ENCODE measurements around the gene CSF1R. TPM values are rescaled to one million over a fixed set of nuclear protein-coding genes. Genes with fewer than 3 reads are reported as not detected.

Gene CSF1R
- total and polyA plus RNA-seq, 2 donors (not counting 3 experiments of a cell fraction or from before 2014, with no cell fraction given) = not detected

GRCh38 chr5:150077996-150078801 lies 8.2 kb downstream of the CSF1R start:
- dilution Hi-C loops (cut with MboI; ENCODE audit: extremely low pct_ligation_motif_present, low sequenced_read_pairs) = no loop called here
- POLR2A ChIA-PET = no interaction called here
- CTCF ChIA-PET = interaction anchor here (0.9 to 1.3 kb wide), 2 partner anchors 10 to 25 kb away, joined by 3 read pairs; no protein-coding TSS in a partner anchor

More at GRCh38 chr5:150077996-150078801, 8.2 kb downstream of the CSF1R start:
- Histone ChIP-seq H3K36me3 (ENCODE audit: control insufficient read depth in 2 of 2, extremely low read depth in 1 of 2, insufficient read depth in 2 of 2, low read length in 2 of 2) (no peaks in the 10 kb centered on the region), H2AFZ (ENCODE audit: low read depth, low read length) (no peak overlapping the region), H3K4me1 (ENCODE audit: control insufficient read depth, extremely low read depth, insufficient read depth, low read length) (peaks cover 17% of the 10 kb centered on the region), H3K27ac (ENCODE audit: insufficient read depth, low read depth, low read length) (no peak overlapping the region), H4K20me1 (replicated peaks; ENCODE audit: control insufficient read depth, extremely low read depth, insufficient read depth, low read length) (no peaks in the 10 kb centered on the region), H3K9me3 (replicated peaks; ENCODE audit: control insufficient read depth, insufficient read depth, low read length) (no peaks in the 10 kb centered on the region), H3K9ac (replicated peaks; ENCODE audit: extremely low read depth, insufficient read depth, low read length) (no peak overlapping the region), H3K27me3 (ENCODE audit: control insufficient read depth in 2 of 2, insufficient read depth in 2 of 2, low read length in 2 of 2) (peaks cover 4 to 10% of the 10 kb centered on the region in 2 experiments), H3K79me2 (ENCODE audit: control insufficient read depth, insufficient read depth, low read length) (no peaks in the 10 kb centered on the region), H3K4me3 (replicated peaks in 1 of 3; ENCODE audit: insufficient read depth in 1 of 3, low read depth in 1 of 3, low read length in 3 of 3) (no peak overlapping the region), H3K9me1 (replicated peaks; ENCODE audit: control insufficient read depth, extremely low read depth, insufficient read depth, low read length) (no peaks in the 10 kb centered on the region), H3K4me2 (ENCODE audit: insufficient read depth, low read length) (no peak overlapping the region)
- DNase-seq (ENCODE audit: low read depth, low spot score) (no peak), FAIRE-seq (no peak)
- intact Hi-C loops (cut with micrococcal nuclease) = no loop called here
- no peak for TF ChIP-seq POLR2AphosphoS5 (IDR thresholded peaks at IDR 0.05; ENCODE audit: insufficient read depth, low read depth, low read length)
- no peak for TF ChIP-seq JUN (IDR thresholded peaks at IDR 0.05; ENCODE audit: borderline replicate concordance, insufficient read depth, insufficient read length, low read depth)
- no peak for TF ChIP-seq MAX (IDR thresholded peaks at IDR 0.05; ENCODE audit: insufficient read depth, insufficient read length)
- no peak for TF ChIP-seq MYC (IDR thresholded peaks at IDR 0.05; ENCODE audit: low read depth, low read length)
- no peak for TF ChIP-seq FOS (IDR thresholded peaks at IDR 0.05; ENCODE audit: borderline replicate concordance, insufficient read depth, low read length)
- no peak for TF ChIP-seq GATA2 (IDR thresholded peaks at IDR 0.05; ENCODE audit: insufficient read depth, insufficient read length, low read depth, low read length)
- no peak for TF ChIP-seq POLR2A (IDR thresholded peaks at IDR 0.05; ENCODE audit: low read depth, low read length)
- no peak for TF ChIP-seq EZH2 (IDR thresholded peaks at IDR 0.05; ENCODE audit: borderline replicate concordance, low read depth, low read length, severe bottlenecking)
- no peak for TF ChIP-seq CTCF (IDR thresholded peaks at IDR 0.05; ENCODE audit: extremely low read depth in 1 of 2, insufficient read depth in 1 of 2, low read depth in 1 of 2, low read length in 2 of 2)
- no TSS peak for BruUV-seq (replicated peaks)
